HG03342 (cell line): Measurements from ENCODE around the gene KRTAP21-3.

Experiments
- ATAC-seq: cut with Tn5 transposase; IDR thresholded peaks from one replicate; pipeline ENCODE4 v1.9.1; 2021; ENCODE audit warnings: mild to moderate bottlenecking, moderate library complexity; ENCODE audit not compliant: unreplicated experiment

The KRTAP21-3 gene

GRCh38 chr21:30668776-30669175, 49.8 kb downstream of the KRTAP21-3 start:
- ATAC-seq = no peak
